GM12878 (cell line): ENCODE measurements around the gene CBLB. TPM values are rescaled to one million over a fixed set of nuclear protein-coding genes. Genes with fewer than 3 reads are reported as not detected.

Source experiments
- ATAC-seq: fragments of 200-7000 bp; cut with Tn5 transposase; 3 replicates; pipeline ENCODE4 v1.9.1; 2020; ENCODE audit warnings: mild to moderate bottlenecking, moderate library complexity
- BruUV-seq: library from RNA; stranded (reverse); fragments of 400-500 nt; replicated peaks from 2 replicates; lab custom pipeline; 2021; lab: Mats Ljungman, UMichigan
- CTCF ChIA-PET: fragments of 300-600 bp; sonication (Branson Sonifier 250); formaldehyde crosslinking; extraction: SDS; loops from one replicate; lab custom pipeline; 2021; ENCODE audit warnings: inconsistent platforms; lab: Yijun Ruan, JAX
- POLR2A ChIA-PET: fragments of 350-600 bp; formaldehyde crosslinking; extraction: SDS; loops from one replicate; lab custom pipeline; 2021; ENCODE audit warnings: inconsistent platforms; lab: Charles Lee
- RAD21 ChIA-PET: fragments of 300-600 bp; sonication (Branson Sonifier 250); formaldehyde crosslinking; loops from one replicate; lab custom pipeline; 2023; ENCODE audit warnings: antibody characterized with exemption; ENCODE audit not compliant: unreplicated experiment; lab: Charles Lee
- SMC1A ChIA-PET: fragments of 300-600 bp; sonication (Branson Sonifier 250); formaldehyde crosslinking; loops from one replicate; lab custom pipeline; 2023; ENCODE audit not compliant: unreplicated experiment, uncharacterized antibody; lab: Charles Lee
- DNase-seq: peaks from one replicate; pipeline ENCODE4 v3.0.0-alpha.2; 2011; ENCODE audit warnings: low read depth, low spot score
- FAIRE-seq: peaks from 3 replicates; lab custom pipeline; 2011; peaks lifted over from hg19 to GRCh38; lab: Jason Lieb, UNC
- H2AFZ ChIP-seq: 2 replicates; pipeline ENCODE4 v1.6.0; 2011; ENCODE audit warnings: low read depth, low read length, control low read depth; ENCODE audit not compliant: control insufficient read depth
- H3K27ac ChIP-seq: 2 replicates; pipeline ENCODE4 v1.5.1; 2011; ENCODE audit warnings: control low read depth; ENCODE audit not compliant: control insufficient read depth, insufficient read depth
- H3K27me3 ChIP-seq, 2 experiments: replicated peaks in 1 of 2; 2 replicates each; pipeline versions ENCODE4 v1.6.0 to v1.6.1; 2011; ENCODE audit warnings: low read length in 1 of 2; ENCODE audit not compliant: control insufficient read depth in 2 of 2, insufficient read depth in 2 of 2
- H3K36me3 ChIP-seq, 2 experiments: 2 replicates each; pipeline ENCODE4 v1.5.1; 2011; ENCODE audit warnings: low read length in 1 of 2; ENCODE audit not compliant: control insufficient read depth in 2 of 2, insufficient read depth in 2 of 2
- H3K4me1 ChIP-seq: 2 replicates; pipeline ENCODE4 v1.6.1; 2011; ENCODE audit warnings: mild to moderate bottlenecking, low read length, moderate library complexity, mixed read lengths; ENCODE audit not compliant: control insufficient read depth, insufficient read depth
- H3K4me2 ChIP-seq: 2 replicates; pipeline ENCODE4 v1.6.0; 2011; ENCODE audit warnings: control low read depth; ENCODE audit not compliant: control insufficient read depth, insufficient read depth
- H3K4me3 ChIP-seq: fragments of 200-600 bp; sonication (generic); 2 replicates; pipeline ENCODE4 v1.5.1; 2016
- H3K79me2 ChIP-seq: 2 replicates; pipeline ENCODE4 v1.6.0; 2011; ENCODE audit warnings: low read length; ENCODE audit not compliant: control insufficient read depth, insufficient read depth
- H3K9ac ChIP-seq: 2 replicates; pipeline ENCODE4 v1.8.0; 2011; ENCODE audit warnings: low read length, control low read depth, mixed read lengths; ENCODE audit not compliant: control insufficient read depth, insufficient read depth
- H3K9me3 ChIP-seq: replicated peaks from 3 replicates; pipeline ENCODE4 v1.5.1; 2011; ENCODE audit warnings: mild to moderate bottlenecking, low read length; ENCODE audit not compliant: control insufficient read depth, insufficient read depth
- H4K20me1 ChIP-seq: 2 replicates; pipeline ENCODE4 v1.6.0; 2011; ENCODE audit not compliant: control insufficient read depth, insufficient read depth
- ATF7 ChIP-seq: fragments of 450-650 bp; IDR thresholded peaks from 2 replicates; pipeline ENCODE4 v1.6.1; 2016; ENCODE audit warnings: low read depth, mild to moderate bottlenecking
- CREB1 ChIP-seq: IDR thresholded peaks from 2 replicates; pipeline ENCODE4 v1.6.1; 2012; ENCODE audit warnings: low read depth, mild to moderate bottlenecking, inconsistent platforms
- EP300 ChIP-seq, 2 experiments: fragments of 150-350 bp in 1 of 2; IDR thresholded peaks; 2 replicates each; pipeline ENCODE4 v1.6.1; 2011 to 2012; ENCODE audit warnings: low read depth in 2 of 2, low read length in 2 of 2, borderline replicate concordance in 1 of 2, improper control_type of control experiment in 1 of 2, inconsistent platforms in 1 of 2; ENCODE audit not compliant: control insufficient read depth in 1 of 2
- ETV6 ChIP-seq, 2 experiments: fragments of 450-650 bp in 1 of 2; IDR thresholded peaks in 1 of 2; conservative IDR thresholded peaks in 1 of 2; 2 replicates each; pipeline ENCODE4 v1.6.1; 2014; ENCODE audit warnings: antibody characterized with exemption in 1 of 2, borderline replicate concordance in 1 of 2, low read depth in 1 of 2, mild to moderate bottlenecking in 1 of 2, moderate library complexity in 1 of 2
- IKZF2 ChIP-seq, 2 experiments: fragments of 450-650 bp; IDR thresholded peaks; 2 replicates each; pipeline ENCODE4 v1.6.1; 2017; ENCODE audit warnings: mild to moderate bottlenecking in 2 of 2, moderate library complexity in 2 of 2
- IRF3 ChIP-seq: fragments of 450-650 bp; IDR thresholded peaks from 2 replicates; pipeline ENCODE4 v1.6.1; 2014; ENCODE audit warnings: mild to moderate bottlenecking
- JUND ChIP-seq: IDR thresholded peaks from 2 replicates; pipeline ENCODE4 v1.6.1; 2012; ENCODE audit warnings: low read depth, mild to moderate bottlenecking, low read length, improper control_type of control experiment, moderate library complexity
- NR2F1 ChIP-seq: fragments of 450-650 bp; conservative IDR thresholded peaks from 2 replicates; pipeline ENCODE4 v1.6.1; 2017; ENCODE audit warnings: mild to moderate bottlenecking
- PAX5 ChIP-seq: IDR thresholded peaks from 2 replicates; pipeline ENCODE4 v1.6.1; 2011; ENCODE audit warnings: low read depth, low read length, borderline replicate concordance
- PBX3 ChIP-seq: IDR thresholded peaks from 2 replicates; pipeline ENCODE4 v1.6.1; 2011; ENCODE audit warnings: mild to moderate bottlenecking, low read depth, low read length, moderate library complexity; ENCODE audit not compliant: insufficient replicate concordance
- SKIL ChIP-seq: fragments of 450-650 bp; IDR thresholded peaks from 2 replicates; pipeline ENCODE4 v1.6.1; 2017; ENCODE audit warnings: mild to moderate bottlenecking, low read depth, inconsistent platforms; ENCODE audit not compliant: poor library complexity, severe bottlenecking
- SMAD1 ChIP-seq: fragments of 450-650 bp; IDR thresholded peaks from 2 replicates; pipeline ENCODE4 v1.6.1; 2018; ENCODE audit warnings: mild to moderate bottlenecking, low read depth; ENCODE audit not compliant: partially characterized antibody
- SREBF1 ChIP-seq: IDR thresholded peaks from 2 replicates; pipeline ENCODE4 v1.6.1; 2012; ENCODE audit warnings: mild to moderate bottlenecking, low read length
- TCF12 ChIP-seq: IDR thresholded peaks from 2 replicates; pipeline ENCODE4 v1.6.1; 2011; ENCODE audit warnings: low read depth, mild to moderate bottlenecking, low read length
- YY1 ChIP-seq: IDR thresholded peaks from 2 replicates; pipeline ENCODE4 v1.6.1; 2011; ENCODE audit warnings: low read depth, mild to moderate bottlenecking, low read length
- ZNF384 ChIP-seq: IDR thresholded peaks from 2 replicates; pipeline ENCODE4 v1.6.1; 2012; ENCODE audit warnings: low read depth, mild to moderate bottlenecking, low read length, improper control_type of control experiment, borderline replicate concordance
- WGBS: methylation state at CpG from one replicate; pipeline ENCODE4 v1.1.6; 2016; ENCODE audit warnings: low lambda C conversion rate; ENCODE audit not compliant: insufficient replicate concordance, insufficient coverage; ENCODE audit errors: missing lambda C conversion rate; 5-methylcytosine and 5-hydroxymethylcytosine counted together
- in situ Hi-C: fragments of 300-500 bp; cut with MboI; formaldehyde crosslinking; loops from 9 replicates; pipeline ENCODE4 v1.14.3; 2018; ENCODE audit warnings: mixed read lengths
- intact Hi-C: fragments of 100-400 bp; cut with micrococcal nuclease; formaldehyde crosslinking; loops from one replicate; pipeline ENCODE4 v1.14.2; 2022; ENCODE audit not compliant: unreplicated experiment
- polyA plus RNA-seq, 11 experiments: library from polyadenylated mRNA; depleted of rRNA in 4 of 11; unstranded in 6 of 11; stranded (reverse) in 5 of 11; fragments of >200 nt; fragmentation: Nextera tagmentation in 4 of 11; fragmentation: Illumina TruSeq in 1 of 11; extraction: Ambion mirVana in 4 of 11; extraction: Trizol in 1 of 11; gene quantifications; 1 replicate in 1 of 11; 2 replicates in 10 of 11; pipeline versions ENCODE4 v1.2.1 to v1.2.3, GENCODE V29; 2011 to 2016; ENCODE audit warnings: inconsistent platforms in 2 of 11, missing spikeins in 2 of 11, low read depth in 1 of 11
- total RNA-seq, 4 experiments: library from RNA; depleted of rRNA in 3 of 4; stranded (reverse); fragments of >200 nt in 3 of 4; fragmentation: Illumina TruSeq in 1 of 4; extraction: Trizol in 1 of 4; gene quantifications; 2 replicates each; pipeline versions ENCODE4 v1.2.1 to v1.2.3, GENCODE V29; 2013 to 2021

The CBLB gene
- total and polyA plus RNA-seq, 10 of the 15 experiments (the other 5 are each of a cell fraction or from before 2014, with no cell fraction given), result 17.2 to 107 (median 41.9) TPM

GRCh38 chr3:105837143-105837740, 31.6 kb downstream of the CBLB start (continued):
- TF ChIP-seq PAX5 (peak; percentile 76), NR2F1 (peak; percentile 88), JUND (peak; percentile 63; the same call in 1 of the 2 replicates), PBX3 (peak; percentile 30), ZNF384 (peak; percentile 34; the same call in 1 of the 2 replicates), SREBF1 (peak; percentile 39; the same call in 1 of the 2 replicates)

- POLR2A ChIA-PET, result interaction anchor here (0.5 to 4.5 kb wide), 12 partner anchors 9 to 470 kb away, joined by 3 to 29 read pairs (median 6); partner anchors contain the start of gene CBLB
- Histone ChIP-seq H3K4me2 (peak overlapping the region; percentile 77), H3K27ac (peak overlapping the region; percentile 86), H4K20me1 (no peaks in the 10 kb centered on the region), H3K36me3 (peaks cover 0 to 7% of the 10 kb centered on the region in 2 experiments; a peak in 3 of 4 replicates), H3K4me3 (peak overlapping the region; percentile 33; the same call in 1 of the 2 replicates), H3K9me3 (no peaks in the 10 kb centered on the region; the same call in 2 of the 3 replicates), H3K79me2 (peaks cover 8% of the 10 kb centered on the region), H3K4me1 (peaks cover 27% of the 10 kb centered on the region), H2AFZ (no peak overlapping the region), H3K9ac (peak overlapping the region; percentile 56), H3K27me3 (no peaks in the 10 kb centered on the region)
- WGBS, result 0% methylated on average over 5 of the region's 5 CpGs
- CTCF ChIA-PET, result interaction anchor here (0.7 to 2.6 kb wide), 20 partner anchors 8 to 773 kb away, joined by 3 to 12 read pairs (median 5); partner anchors contain the start of gene CBLB
- intact Hi-C loops, result loop anchor here (2.0 to 10.0 kb wide), 5 partner anchors 34 to 418 kb away; no protein-coding TSS in a partner anchor
- FAIRE-seq (peak; percentile 18), ATAC-seq (peak; percentile 81), DNase-seq (peak; percentile 68)
- in situ Hi-C loops, result no loop called here
- TSS peak; percentile 26 for BruUV-seq
- RAD21 ChIA-PET, result interaction anchor here (0.7 to 6.3 kb wide), 37 partner anchors 9 to 773 kb away, joined by 3 to 119 read pairs (median 8); partner anchors contain the start of gene CBLB
- SMC1A ChIA-PET, result interaction anchor here (0.7 to 7.8 kb wide), 41 partner anchors 9 to 773 kb away, joined by 3 to 101 read pairs (median 7); partner anchors contain the start of gene CBLB
- TF ChIP-seq ATF7, result peak; percentile 76
- peak; percentile 80 to 86; a peak in 3 of 4 replicates for TF ChIP-seq EP300 (IDR thresholded peaks at IDR 0.05; ENCODE audit: borderline replicate concordance in 1 of 2, control insufficient read depth in 1 of 2, low read depth in 2 of 2, low read length in 2 of 2)
- peak in 1 of 2 experiments; percentile 35; a peak in 2 of 4 replicates for TF ChIP-seq IKZF2 (IDR thresholded peaks at IDR 0.05)
- peak; percentile 72 for TF ChIP-seq CREB1
- TF ChIP-seq YY1, result peak; percentile 70; the same call in 1 of the 2 replicates
- peak in 1 of 2 experiments; percentile 78; a peak in 2 of 4 replicates for TF ChIP-seq ETV6 (conservative IDR thresholded peaks at IDR 0.05 in 1 of 2, IDR thresholded peaks at IDR 0.05 in 1 of 2; ENCODE audit: borderline replicate concordance in 1 of 2, low read depth in 1 of 2)
- peak; percentile 77 for TF ChIP-seq SMAD1
- no peak for TF ChIP-seq IRF3
- TF ChIP-seq SKIL, result peak; percentile 73
- TF ChIP-seq TCF12, result peak; percentile 88
Measured at GRCh38 chr3:105836533-105836932, 32.3 kb downstream of the CBLB start.
